Measurements from ENCODE around the gene SYT2. TPM values are rescaled to one million over a fixed set of nuclear protein-coding genes. Genes with fewer than 3 reads are reported as not detected.

Gene SYT2
- total and polyA plus RNA-seq, 10 donors: under 0.01 to 0.14 (median 0.03) TPM; not detected in 3

DNA sequence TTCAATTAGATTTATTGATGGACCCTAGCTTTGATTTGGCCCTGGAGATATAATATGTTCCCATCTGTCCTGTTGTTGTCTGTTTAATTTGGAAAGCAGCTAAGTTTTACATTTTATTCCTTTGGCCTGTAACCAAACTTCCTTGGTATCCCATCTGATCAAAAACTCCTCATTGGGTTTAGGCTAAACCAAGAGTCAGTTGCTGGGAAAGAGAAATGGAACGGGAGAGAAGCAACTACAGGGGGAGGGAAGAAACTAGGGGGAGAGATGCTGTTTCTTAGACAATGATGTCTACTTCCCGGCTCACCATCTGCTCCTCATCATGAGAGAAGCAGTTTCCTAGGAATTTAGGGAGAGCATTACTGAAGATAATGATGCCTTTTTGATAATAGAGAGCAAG lies 141.8 kb downstream of the SYT2 start:
- no peak for TF ChIP-seq POLR2A (IDR thresholded peaks at IDR 0.05)
- TF ChIP-seq, protein P1, sequence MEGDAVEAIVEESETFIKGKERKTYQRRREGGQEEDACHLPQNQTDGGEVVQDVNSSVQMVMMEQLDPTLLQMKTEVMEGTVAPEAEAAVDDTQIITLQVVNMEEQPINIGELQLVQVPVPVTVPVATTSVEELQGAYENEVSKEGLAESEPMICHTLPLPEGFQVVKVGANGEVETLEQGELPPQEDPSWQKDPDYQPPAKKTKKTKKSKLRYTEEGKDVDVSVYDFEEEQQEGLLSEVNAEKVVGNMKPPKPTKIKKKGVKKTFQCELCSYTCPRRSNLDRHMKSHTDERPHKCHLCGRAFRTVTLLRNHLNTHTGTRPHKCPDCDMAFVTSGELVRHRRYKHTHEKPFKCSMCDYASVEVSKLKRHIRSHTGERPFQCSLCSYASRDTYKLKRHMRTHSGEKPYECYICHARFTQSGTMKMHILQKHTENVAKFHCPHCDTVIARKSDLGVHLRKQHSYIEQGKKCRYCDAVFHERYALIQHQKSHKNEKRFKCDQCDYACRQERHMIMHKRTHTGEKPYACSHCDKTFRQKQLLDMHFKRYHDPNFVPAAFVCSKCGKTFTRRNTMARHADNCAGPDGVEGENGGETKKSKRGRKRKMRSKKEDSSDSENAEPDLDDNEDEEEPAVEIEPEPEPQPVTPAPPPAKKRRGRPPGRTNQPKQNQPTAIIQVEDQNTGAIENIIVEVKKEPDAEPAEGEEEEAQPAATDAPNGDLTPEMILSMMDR (IDR thresholded peaks at IDR 0.05 in 8 of 11, conservative IDR thresholded peaks at IDR 0.05 in 3 of 11): no peak
- no peak for TF ChIP-seq POLR2AphosphoS5 (IDR thresholded peaks at IDR 0.05)
- Histone ChIP-seq H3K9me3 (no peaks in the 10 kb centered on the region), H3K4me1 (peaks cover 5 to 53% (median 29%) of the 10 kb centered on the region in 6 donors), H3K27ac (peak overlapping the region in 4 of 8 donors; percentile 19 to 58 (median 43)), H3K36me3 (peaks cover 0 to 97% (median 30%) of the 10 kb centered on the region in 6 donors), H3K27me3 (replicated peaks in 1 of 7) (no peaks in the 10 kb centered on the region), H3K4me3 (no peak overlapping the region)
- DNase-seq: no peak
- intact Hi-C loops (cut with DNase I; ENCODE audit: low total_unique reads): loop anchor here (10.0 kb wide), 1 partner anchor 64 kb away; no protein-coding TSS in a partner anchor
- WGBS, 5 donors: 74 to 89% (median 82%) methylated on average over 2 of the region's 2 CpGs

DNA sequence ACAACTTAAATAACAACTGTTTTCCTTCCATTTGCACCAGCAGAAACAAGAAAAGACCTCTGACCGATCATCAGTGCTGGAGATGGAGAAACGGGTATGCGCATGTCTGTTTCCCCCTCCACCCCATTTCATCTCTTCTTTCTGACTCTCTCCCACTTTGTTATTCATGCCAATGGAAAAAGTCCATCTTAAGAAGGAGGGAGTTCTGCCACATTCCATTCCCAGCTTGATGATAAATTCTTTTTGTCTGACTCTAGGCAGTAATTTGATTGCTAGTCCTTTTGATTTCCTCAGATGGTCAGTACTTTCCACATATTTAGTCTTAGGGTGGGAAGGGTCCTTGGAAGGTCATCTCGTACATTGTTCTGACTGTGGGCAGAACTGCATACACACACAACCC lies 142.5 kb downstream of the SYT2 start:
- 70 to 88% (median 81%) methylated on average over 4 of the region's 4 CpGs for WGBS, 5 donors
- Histone ChIP-seq H3K27me3 (replicated peaks in 1 of 7) (no peaks in the 10 kb centered on the region), H3K4me1 (peaks cover 5 to 53% (median 29%) of the 10 kb centered on the region in 6 donors), H3K9me3 (no peaks in the 10 kb centered on the region), H3K36me3 (peaks cover 0 to 97% (median 33%) of the 10 kb centered on the region in 6 donors), H3K27ac (peak overlapping the region in 7 of 8 donors; percentile 15 to 58 (median 37)), H3K4me3 (no peak overlapping the region)
- intact Hi-C loops (cut with DNase I; ENCODE audit: low total_unique reads): loop anchor here (10.0 kb wide), 1 partner anchor 63 kb away; no protein-coding TSS in a partner anchor
- DNase-seq: no peak
- TF ChIP-seq, protein P1 (IDR thresholded peaks at IDR 0.05 in 8 of 11, conservative IDR thresholded peaks at IDR 0.05 in 3 of 11): no peak
- TF ChIP-seq POLR2A (IDR thresholded peaks at IDR 0.05) (no peak), POLR2AphosphoS5 (IDR thresholded peaks at IDR 0.05) (no peak)

DNA sequence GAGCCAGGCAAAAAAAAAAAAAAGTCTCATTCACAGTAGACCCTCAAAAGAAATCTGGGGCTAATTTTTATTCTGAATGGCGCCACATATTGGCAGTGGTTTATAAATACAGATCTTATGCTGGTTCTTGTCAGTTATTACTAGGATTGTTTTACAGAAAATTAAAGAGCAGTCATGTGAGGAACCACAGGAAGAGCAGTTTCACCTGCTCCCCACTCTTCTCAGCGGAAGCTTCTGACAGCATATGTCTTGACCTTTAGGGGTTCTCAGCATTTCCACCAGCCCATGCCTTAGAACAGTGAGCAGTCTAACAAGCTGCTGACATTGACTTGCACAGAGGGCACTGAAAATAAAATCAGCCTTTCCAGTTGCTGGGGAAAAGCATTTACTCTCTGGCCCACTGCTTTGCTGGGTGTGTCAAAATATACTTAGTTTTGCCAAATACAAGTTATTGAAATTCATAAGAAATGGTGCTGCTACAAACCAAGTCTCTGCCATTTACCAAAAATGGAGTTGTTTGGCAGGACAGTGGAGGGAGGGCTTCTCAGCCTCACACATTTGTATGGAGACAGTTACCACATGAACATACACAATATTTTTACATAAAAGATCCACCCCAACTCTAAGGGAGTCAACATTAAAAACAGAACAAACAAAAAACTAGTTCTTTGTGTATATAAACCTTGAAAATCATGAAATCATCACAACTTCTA lies 144.2 kb downstream of the SYT2 start:
- intact Hi-C loops (cut with DNase I; ENCODE audit: low total_unique reads): loop anchor here (10.0 kb wide), 1 partner anchor 61 kb away; no protein-coding TSS in a partner anchor
- TF ChIP-seq POLR2AphosphoS5 (IDR thresholded peaks at IDR 0.05) (no peak), POLR2A (IDR thresholded peaks at IDR 0.05) (no peak)
- TF ChIP-seq, protein P1 (IDR thresholded peaks at IDR 0.05 in 8 of 11, conservative IDR thresholded peaks at IDR 0.05 in 3 of 11): no peak
- H3K4me1 ChIP-seq: peaks cover 9 to 68% (median 33%) of the 10 kb centered on the region in 6 donors
- peaks cover 0 to 90% (median 31%) of the 10 kb centered on the region in 6 donors for H3K36me3 ChIP-seq
- 42 to 75% (median 58%) methylated on average over 2 of the region's 2 CpGs for WGBS, 5 donors
- peak overlapping the region in 6 of 8 donors; percentile 15 to 58 (median 29) for H3K27ac ChIP-seq
- no peak for DNase-seq
- no peaks in the 10 kb centered on the region for H3K9me3 ChIP-seq
- no peak overlapping the region for H3K4me3 ChIP-seq
- no peaks in the 10 kb centered on the region for H3K27me3 ChIP-seq (replicated peaks in 1 of 7)

DNA sequence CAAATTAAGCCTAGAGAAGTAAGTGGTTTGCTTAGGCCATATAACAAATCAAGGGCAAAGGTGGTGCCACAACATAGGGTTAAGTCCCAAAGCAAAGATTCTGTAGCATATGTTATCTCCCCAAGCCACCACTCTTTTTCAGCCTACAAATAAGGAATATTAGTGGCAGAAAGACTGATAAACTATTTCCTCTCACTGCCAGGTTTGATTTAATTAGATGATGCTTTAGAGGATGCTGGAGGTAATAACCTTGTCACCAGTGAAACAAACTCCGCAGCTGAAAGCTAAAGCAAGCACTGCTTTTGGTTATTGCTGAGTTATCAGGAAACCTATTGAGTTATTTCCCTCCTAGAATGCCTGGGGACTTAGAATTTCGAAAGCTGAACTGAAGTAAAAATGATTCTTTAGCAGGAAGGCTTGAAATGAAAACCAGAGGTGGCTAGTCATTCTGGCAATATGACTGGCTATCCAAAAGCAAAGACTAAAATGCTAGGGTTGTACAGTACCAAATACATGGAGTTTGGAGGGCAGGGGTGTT lies 145.2 kb downstream of the SYT2 start:
- peaks cover 9 to 70% (median 33%) of the 10 kb centered on the region in 6 donors for H3K4me1 ChIP-seq
- peak overlapping the region in 6 of 8 donors; percentile 6 to 58 (median 29) for H3K27ac ChIP-seq
- intact Hi-C loops (cut with DNase I; ENCODE audit: low total_unique reads): loop anchor here (10.0 kb wide), 1 partner anchor 60 kb away; no protein-coding TSS in a partner anchor
- H3K27me3 ChIP-seq (replicated peaks in 1 of 7): no peaks in the 10 kb centered on the region
- no peak for DNase-seq
- H3K9me3 ChIP-seq: no peaks in the 10 kb centered on the region
- no peak overlapping the region for H3K4me3 ChIP-seq
- H3K36me3 ChIP-seq: peaks cover 0 to 80% (median 29%) of the 10 kb centered on the region in 6 donors
- 58 to 89% (median 83%) methylated on average over 2 of the region's 2 CpGs for WGBS, 5 donors
- TF ChIP-seq POLR2AphosphoS5 (IDR thresholded peaks at IDR 0.05) (no peak), POLR2A (IDR thresholded peaks at IDR 0.05) (no peak)
- TF ChIP-seq, protein P1 (IDR thresholded peaks at IDR 0.05 in 8 of 11, conservative IDR thresholded peaks at IDR 0.05 in 3 of 11): no peak

Data from spleen (tissue), 11 donors.